HEK293 (cell line): Measurements from ENCODE around the gene SCN4A.

Experiments
- CTCF ChIA-PET: fragments of 350-600 bp; formaldehyde crosslinking; extraction: SDS; loops from one replicate; lab custom pipeline; 2021; ENCODE audit warnings: antibody characterized with exemption; lab: Yijun Ruan, JAX
- POLR2A ChIA-PET: fragments of 300-600 bp; formaldehyde crosslinking; extraction: SDS; loops from one replicate; lab custom pipeline; 2020; ENCODE audit warnings: antibody characterized with exemption, inconsistent platforms; lab: Yijun Ruan, JAX
- H3K27ac ChIP-seq: fragments of 200-500 bp; sonication (Bioruptor generic); 2 replicates; pipeline ENCODE4 v1.5.1; 2014; ENCODE audit warnings: low read depth, low read length, control low read depth, inconsistent platforms; ENCODE audit errors: extremely low read depth
- H3K36me3 ChIP-seq, 2 experiments: fragments of 200-500 bp in 1 of 2; sonication (Bioruptor generic) in 1 of 2; 1 replicate in 1 of 2; 2 replicates in 1 of 2; pipeline ENCODE4 v1.5.1; 2014 to 2017; ENCODE audit warnings: inconsistent platforms in 2 of 2, low read length in 2 of 2; ENCODE audit not compliant: control insufficient read depth in 2 of 2, insufficient read depth in 1 of 2
- H3K4me1 ChIP-seq: fragments of 200-500 bp; sonication (Bioruptor generic); 2 replicates; pipeline ENCODE4 v1.5.1; 2014; ENCODE audit warnings: mild to moderate bottlenecking, low read length, inconsistent platforms; ENCODE audit not compliant: control insufficient read depth, insufficient read depth
- H3K4me3 ChIP-seq: 2 replicates; pipeline ENCODE4 v1.5.1; 2011; ENCODE audit warnings: low read depth, mild to moderate bottlenecking, control low read depth, low read length, moderate library complexity
- H3K9me3 ChIP-seq: fragments of 200-500 bp; sonication (Bioruptor generic); 2 replicates; pipeline ENCODE4 v1.5.1; 2014; ENCODE audit warnings: low read depth, low read length, inconsistent platforms; ENCODE audit not compliant: control insufficient read depth, insufficient read depth
- BCL11B ChIP-seq: fragments of 450-650 bp; formaldehyde crosslinking; IDR thresholded peaks from 2 replicates; pipeline ENCODE4 v1.5.1; 2016; ENCODE audit warnings: low read depth, missing biosample characterization, missing genetic modification characterization
- GLI4 ChIP-seq: fragments of 450-650 bp; formaldehyde crosslinking; IDR thresholded peaks from 2 replicates; pipeline ENCODE4 v1.5.1; 2016; ENCODE audit warnings: missing biosample characterization, missing genetic modification characterization
- IKZF3 ChIP-seq: fragments of 450-650 bp; IDR thresholded peaks from 2 replicates; pipeline ENCODE4 v1.5.0; 2018; ENCODE audit warnings: missing biosample characterization, mild to moderate bottlenecking, missing genetic modification characterization, moderate library complexity
- KLF1 ChIP-seq: fragments of 450-650 bp; formaldehyde crosslinking; IDR thresholded peaks from 2 replicates; pipeline ENCODE4 v1.5.1; 2016; ENCODE audit warnings: missing biosample characterization, missing genetic modification characterization
- ZIC2 ChIP-seq: fragments of 450-650 bp; formaldehyde crosslinking; IDR thresholded peaks from 2 replicates; pipeline ENCODE4 v1.5.1; 2016; ENCODE audit warnings: missing biosample characterization, missing genetic modification characterization
- ZNF10 ChIP-seq: fragments of 450-650 bp; formaldehyde crosslinking; IDR thresholded peaks from 2 replicates; pipeline ENCODE4 v1.5.1; 2017; ENCODE audit warnings: missing biosample characterization, missing genetic modification characterization
- ZNF146 ChIP-seq: fragments of 450-650 bp; formaldehyde crosslinking; IDR thresholded peaks from 2 replicates; pipeline ENCODE4 v1.5.1; 2016; ENCODE audit warnings: missing biosample characterization, missing genetic modification characterization
- ZNF155 ChIP-seq: fragments of 450-650 bp; formaldehyde crosslinking; IDR thresholded peaks from 2 replicates; pipeline ENCODE4 v1.5.1; 2016; ENCODE audit warnings: missing biosample characterization, missing genetic modification characterization
- ZNF292 ChIP-seq: fragments of 450-650 bp; formaldehyde crosslinking; IDR thresholded peaks from 2 replicates; pipeline ENCODE4 v1.5.1; 2016; ENCODE audit warnings: low read depth, missing biosample characterization, missing genetic modification characterization, borderline replicate concordance
- ZNF423 ChIP-seq: fragments of 450-650 bp; formaldehyde crosslinking; IDR thresholded peaks from 2 replicates; pipeline ENCODE4 v1.5.1; 2016; ENCODE audit warnings: missing biosample characterization, missing genetic modification characterization
- ZNF426 ChIP-seq: fragments of 450-650 bp; formaldehyde crosslinking; IDR thresholded peaks from 2 replicates; pipeline ENCODE4 v1.5.1; 2017; ENCODE audit warnings: missing biosample characterization, missing genetic modification characterization, mild to moderate bottlenecking, inconsistent platforms, moderate library complexity
- ZNF555 ChIP-seq: fragments of 450-650 bp; formaldehyde crosslinking; conservative IDR thresholded peaks from 2 replicates; pipeline ENCODE4 v1.5.1; 2017; ENCODE audit warnings: missing biosample characterization, mild to moderate bottlenecking, missing genetic modification characterization, inconsistent platforms
- ZNF571 ChIP-seq: fragments of 450-650 bp; formaldehyde crosslinking; IDR thresholded peaks from 2 replicates; pipeline ENCODE4 v1.5.0; 2017; ENCODE audit warnings: missing biosample characterization, missing genetic modification characterization
- ZNF610 ChIP-seq: fragments of 450-650 bp; formaldehyde crosslinking; IDR thresholded peaks from 2 replicates; pipeline ENCODE4 v1.5.1; 2016; ENCODE audit warnings: missing biosample characterization, missing genetic modification characterization, borderline replicate concordance
- ZNF660 ChIP-seq: fragments of 450-650 bp; IDR thresholded peaks from 2 replicates; pipeline ENCODE4 v1.5.1; 2018; ENCODE audit warnings: missing biosample characterization, mild to moderate bottlenecking, missing genetic modification characterization
- ZNF747 ChIP-seq: fragments of 450-650 bp; formaldehyde crosslinking; IDR thresholded peaks from 2 replicates; pipeline ENCODE4 v1.5.1; 2016; ENCODE audit warnings: missing biosample characterization, missing genetic modification characterization
- ZNF777 ChIP-seq: fragments of 450-650 bp; formaldehyde crosslinking; IDR thresholded peaks from 2 replicates; pipeline ENCODE4 v1.5.1; 2017; ENCODE audit warnings: missing biosample characterization, missing genetic modification characterization, borderline replicate concordance
- ZNF843 ChIP-seq: fragments of 450-650 bp; formaldehyde crosslinking; IDR thresholded peaks from 2 replicates; pipeline ENCODE4 v1.5.1; 2016; ENCODE audit warnings: missing biosample characterization, missing genetic modification characterization
- ZSCAN16 ChIP-seq: fragments of 450-650 bp; formaldehyde crosslinking; IDR thresholded peaks from 2 replicates; pipeline ENCODE4 v1.5.1; 2016; ENCODE audit warnings: missing biosample characterization, missing genetic modification characterization
- ZSCAN5A ChIP-seq: fragments of 450-650 bp; formaldehyde crosslinking; IDR thresholded peaks from 2 replicates; pipeline ENCODE4 v1.5.1; 2016; ENCODE audit warnings: missing biosample characterization, missing genetic modification characterization
- TF ChIP-seq, protein P1 (sequence below): fragments of 450-650 bp; formaldehyde crosslinking; IDR thresholded peaks from 2 replicates; pipeline ENCODE4 v1.5.1; 2016; ENCODE audit warnings: missing biosample characterization, missing genetic modification characterization
- TF ChIP-seq, protein P2 (sequence below): fragments of 450-650 bp; formaldehyde crosslinking; IDR thresholded peaks from 2 replicates; pipeline ENCODE4 v1.5.1; 2017; ENCODE audit warnings: missing biosample characterization, missing genetic modification characterization
- TF ChIP-seq, protein P3 (sequence below): fragments of 450-650 bp; formaldehyde crosslinking; IDR thresholded peaks from 2 replicates; pipeline ENCODE4 v1.5.1; 2016; ENCODE audit warnings: missing biosample characterization, missing genetic modification characterization
- TF ChIP-seq, protein P4 (sequence below): fragments of 450-650 bp; formaldehyde crosslinking; IDR thresholded peaks from 2 replicates; pipeline ENCODE4 v1.5.1; 2016; ENCODE audit warnings: missing biosample characterization, missing genetic modification characterization

Gene SCN4A

GRCh38 chr17:63956296-63956920 lies 16.3 kb downstream of the SCN4A start:
- ChIA-PET POLR2A (interaction anchor here (0.6 kb wide), 1 partner anchor 407 kb away, joined by 3 read pairs; no protein-coding TSS in a partner anchor), CTCF (interaction anchor here (0.5 to 2.8 kb wide), 4 partner anchors 10 to 177 kb away, joined by 3 to 18 read pairs (median 4); no protein-coding TSS in a partner anchor)
- no peaks in the 10 kb centered on the region for H3K4me1 ChIP-seq
- TF ChIP-seq BCL11B (tag by site-specific recombination) (no peak), ZSCAN16 (tag by site-specific recombination) (no peak), ZNF610 (tag by site-specific recombination) (no peak), ZNF660 (tag by site-specific recombination) (no peak), ZNF777 (no peak), ZNF747 (tag by site-specific recombination) (no peak), KLF1 (tag by site-specific recombination) (no peak)
- TF ChIP-seq, protein P1, sequence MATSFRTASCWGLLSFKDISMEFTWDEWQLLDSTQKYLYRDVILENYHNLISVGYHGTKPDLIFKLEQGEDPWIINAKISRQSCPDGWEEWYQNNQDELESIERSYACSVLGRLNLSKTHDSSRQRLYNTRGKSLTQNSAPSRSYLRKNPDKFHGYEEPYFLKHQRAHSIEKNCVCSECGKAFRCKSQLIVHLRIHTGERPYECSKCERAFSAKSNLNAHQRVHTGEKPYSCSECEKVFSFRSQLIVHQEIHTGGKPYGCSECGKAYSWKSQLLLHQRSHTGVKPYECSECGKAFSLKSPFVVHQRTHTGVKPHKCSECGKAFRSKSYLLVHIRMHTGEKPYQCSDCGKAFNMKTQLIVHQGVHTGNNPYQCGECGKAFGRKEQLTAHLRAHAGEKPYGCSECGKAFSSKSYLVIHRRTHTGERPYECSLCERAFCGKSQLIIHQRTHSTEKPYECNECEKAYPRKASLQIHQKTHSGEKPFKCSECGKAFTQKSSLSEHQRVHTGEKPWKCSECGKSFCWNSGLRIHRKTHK (tag by site-specific recombination), result no peak
- no peak overlapping the region for H3K27ac ChIP-seq
- H3K9me3 ChIP-seq, result no peaks in the 10 kb centered on the region
- H3K36me3 ChIP-seq, result no peaks in the 10 kb centered on the region
- no peak overlapping the region for H3K4me3 ChIP-seq

DNA sequence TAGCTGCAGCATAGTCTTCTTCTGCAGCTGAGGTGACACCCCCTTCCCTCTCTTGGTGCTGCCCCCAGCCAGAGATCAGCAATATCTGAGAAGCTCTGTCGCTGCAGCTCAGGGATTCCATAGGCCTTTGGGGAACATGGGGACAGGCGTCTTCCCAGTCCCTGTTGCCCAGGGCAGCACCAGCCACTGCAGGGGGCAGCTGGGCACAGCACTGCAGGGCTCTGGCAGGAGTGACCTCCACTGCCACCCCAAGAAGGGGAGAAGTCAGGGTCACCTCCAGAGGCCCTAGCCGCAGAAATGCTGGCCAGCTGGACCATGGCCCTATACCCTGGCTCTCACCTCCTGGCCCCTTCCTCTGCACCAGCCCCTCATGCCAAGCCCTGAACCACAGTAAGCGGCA lies 16.9 kb downstream of the SCN4A start:
- CTCF ChIA-PET, result interaction anchor here (0.5 to 2.8 kb wide), 6 partner anchors 9 to 218 kb away, joined by 3 to 18 read pairs (median 3); no protein-coding TSS in a partner anchor
- TF ChIP-seq ZNF555, result no peak
- no peak for TF ChIP-seq GLI4 (tag by site-specific recombination)
- no peak for TF ChIP-seq ZNF292 (tag by site-specific recombination)
- TF ChIP-seq, protein P2, sequence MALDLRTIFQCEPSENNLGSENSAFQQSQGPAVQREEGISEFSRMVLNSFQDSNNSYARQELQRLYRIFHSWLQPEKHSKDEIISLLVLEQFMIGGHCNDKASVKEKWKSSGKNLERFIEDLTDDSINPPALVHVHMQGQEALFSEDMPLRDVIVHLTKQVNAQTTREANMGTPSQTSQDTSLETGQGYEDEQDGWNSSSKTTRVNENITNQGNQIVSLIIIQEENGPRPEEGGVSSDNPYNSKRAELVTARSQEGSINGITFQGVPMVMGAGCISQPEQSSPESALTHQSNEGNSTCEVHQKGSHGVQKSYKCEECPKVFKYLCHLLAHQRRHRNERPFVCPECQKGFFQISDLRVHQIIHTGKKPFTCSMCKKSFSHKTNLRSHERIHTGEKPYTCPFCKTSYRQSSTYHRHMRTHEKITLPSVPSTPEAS (tag by site-specific recombination), result no peak
- TF ChIP-seq ZNF660 (tag by site-specific recombination), result no peak
- no peak for TF ChIP-seq ZNF571 (tag by site-specific recombination)
- TF ChIP-seq, protein P3, sequence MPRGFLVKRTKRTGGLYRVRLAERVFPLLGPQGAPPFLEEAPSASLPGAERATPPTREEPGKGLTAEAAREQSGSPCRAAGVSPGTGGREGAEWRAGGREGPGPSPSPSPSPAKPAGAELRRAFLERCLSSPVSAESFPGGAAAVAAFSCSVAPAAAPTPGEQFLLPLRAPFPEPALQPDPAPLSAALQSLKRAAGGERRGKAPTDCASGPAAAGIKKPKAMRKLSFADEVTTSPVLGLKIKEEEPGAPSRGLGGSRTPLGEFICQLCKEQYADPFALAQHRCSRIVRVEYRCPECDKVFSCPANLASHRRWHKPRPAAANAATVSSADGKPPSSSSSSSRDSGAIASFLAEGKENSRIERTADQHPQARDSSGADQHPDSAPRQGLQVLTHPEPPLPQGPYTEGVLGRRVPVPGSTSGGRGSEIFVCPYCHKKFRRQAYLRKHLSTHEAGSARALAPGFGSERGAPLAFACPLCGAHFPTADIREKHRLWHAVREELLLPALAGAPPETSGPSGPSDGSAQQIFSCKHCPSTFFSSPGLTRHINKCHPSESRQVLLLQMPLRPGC (tag by site-specific recombination), result no peak
- TF ChIP-seq ZNF155 (tag by site-specific recombination), result no peak
- no peak for TF ChIP-seq ZNF146 (tag by site-specific recombination)
- TF ChIP-seq, protein P4, sequence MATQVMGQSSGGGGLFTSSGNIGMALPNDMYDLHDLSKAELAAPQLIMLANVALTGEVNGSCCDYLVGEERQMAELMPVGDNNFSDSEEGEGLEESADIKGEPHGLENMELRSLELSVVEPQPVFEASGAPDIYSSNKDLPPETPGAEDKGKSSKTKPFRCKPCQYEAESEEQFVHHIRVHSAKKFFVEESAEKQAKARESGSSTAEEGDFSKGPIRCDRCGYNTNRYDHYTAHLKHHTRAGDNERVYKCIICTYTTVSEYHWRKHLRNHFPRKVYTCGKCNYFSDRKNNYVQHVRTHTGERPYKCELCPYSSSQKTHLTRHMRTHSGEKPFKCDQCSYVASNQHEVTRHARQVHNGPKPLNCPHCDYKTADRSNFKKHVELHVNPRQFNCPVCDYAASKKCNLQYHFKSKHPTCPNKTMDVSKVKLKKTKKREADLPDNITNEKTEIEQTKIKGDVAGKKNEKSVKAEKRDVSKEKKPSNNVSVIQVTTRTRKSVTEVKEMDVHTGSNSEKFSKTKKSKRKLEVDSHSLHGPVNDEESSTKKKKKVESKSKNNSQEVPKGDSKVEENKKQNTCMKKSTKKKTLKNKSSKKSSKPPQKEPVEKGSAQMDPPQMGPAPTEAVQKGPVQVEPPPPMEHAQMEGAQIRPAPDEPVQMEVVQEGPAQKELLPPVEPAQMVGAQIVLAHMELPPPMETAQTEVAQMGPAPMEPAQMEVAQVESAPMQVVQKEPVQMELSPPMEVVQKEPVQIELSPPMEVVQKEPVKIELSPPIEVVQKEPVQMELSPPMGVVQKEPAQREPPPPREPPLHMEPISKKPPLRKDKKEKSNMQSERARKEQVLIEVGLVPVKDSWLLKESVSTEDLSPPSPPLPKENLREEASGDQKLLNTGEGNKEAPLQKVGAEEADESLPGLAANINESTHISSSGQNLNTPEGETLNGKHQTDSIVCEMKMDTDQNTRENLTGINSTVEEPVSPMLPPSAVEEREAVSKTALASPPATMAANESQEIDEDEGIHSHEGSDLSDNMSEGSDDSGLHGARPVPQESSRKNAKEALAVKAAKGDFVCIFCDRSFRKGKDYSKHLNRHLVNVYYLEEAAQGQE (tag by site-specific recombination), result no peak
- TF ChIP-seq ZSCAN5A (tag by site-specific recombination), result no peak
- no peak for TF ChIP-seq ZIC2 (tag by site-specific recombination)
- TF ChIP-seq ZNF843, result no peak
- no peak for TF ChIP-seq IKZF3 (tag by site-specific recombination)
- no peak for TF ChIP-seq ZNF423 (tag by site-specific recombination)
- no peak for TF ChIP-seq ZNF10 (tag by site-specific recombination)
- TF ChIP-seq ZNF426 (tag by site-specific recombination), result no peak

More for the DNA sequence above, 16.9 kb downstream of the SCN4A start:
- H3K4me3 ChIP-seq, result no peak overlapping the region
- POLR2A ChIA-PET, result no interaction called here
- no peaks in the 10 kb centered on the region for H3K9me3 ChIP-seq
- no peaks in the 10 kb centered on the region for H3K4me1 ChIP-seq
- no peaks in the 10 kb centered on the region for H3K36me3 ChIP-seq
- no peak overlapping the region for H3K27ac ChIP-seq
